ENCODE data around the gene B3GNT5.
A peak's percentile ranks its signal among the peaks of the same experiment; 100 is the strongest.

B3GNT5 gene

GRCh38 chr3:183298701-183299153 is 45.7 kb downstream of the B3GNT5 start:
- DNase-seq: no peak

GRCh38 chr3:183299976-183300375 is 46.9 kb downstream of the B3GNT5 start:
- DNase-seq: no peak

- DNase-seq: no peak
These were observed 48.0 kb downstream of the B3GNT5 start for GRCh38 chr3:183300996-183301562.

- no peak for DNase-seq
These were observed 49.0 kb downstream of the B3GNT5 start for GRCh38 chr3:183301937-183302580.

- no peak for DNase-seq
These were observed 50.6 kb downstream of the B3GNT5 start for GRCh38 chr3:183303690-183304089.

GRCh38 chr3:183306798-183307671 is 54.0 kb downstream of the B3GNT5 start:
- peak; percentile 36 for DNase-seq

GRCh38 chr3:183307749-183308148 is 54.7 kb downstream of the B3GNT5 start:
- no peak for DNase-seq

GRCh38 chr3:183308751-183309150 is 55.7 kb downstream of the B3GNT5 start:
- DNase-seq: no peak

GRCh38 chr3:183309276-183309675 is 56.2 kb downstream of the B3GNT5 start:
- DNase-seq: no peak

GRCh38 chr3:183310936-183311335 is 57.9 kb downstream of the B3GNT5 start:
- DNase-seq: no peak

GRCh38 chr3:183312433-183312832 is 59.4 kb downstream of the B3GNT5 start:
- no peak for DNase-seq

- DNase-seq: no peak
These were observed 60.3 kb downstream of the B3GNT5 start for GRCh38 chr3:183313351-183313750.

- DNase-seq: no peak
These were observed 60.7 kb downstream of the B3GNT5 start for GRCh38 chr3:183313764-183314163.

GRCh38 chr3:183315739-183316138 is 62.7 kb downstream of the B3GNT5 start:
- no peak for DNase-seq

- DNase-seq: no peak
These were observed 64.2 kb downstream of the B3GNT5 start for GRCh38 chr3:183317271-183317670.

GRCh38 chr3:183317886-183318865 is 65.1 kb downstream of the B3GNT5 start:
- no peak for DNase-seq

GRCh38 chr3:183318877-183319276 is 65.8 kb downstream of the B3GNT5 start:
- no peak for DNase-seq

- DNase-seq: no peak
These were observed 66.3 kb downstream of the B3GNT5 start for GRCh38 chr3:183319371-183319770.

Data from CD4-positive, alpha-beta T cell treated with Interleukin-10 for 1 hour (primary cell).